ENCODE data around the gene TRHDE. TPM values are rescaled to one million over a fixed set of nuclear protein-coding genes. Genes with fewer than 3 reads are reported as not detected.

TRHDE gene
- total and polyA plus RNA-seq, 2 donors (not counting 3 experiments of a cell fraction or from before 2014, with no cell fraction given), result not detected

DNA sequence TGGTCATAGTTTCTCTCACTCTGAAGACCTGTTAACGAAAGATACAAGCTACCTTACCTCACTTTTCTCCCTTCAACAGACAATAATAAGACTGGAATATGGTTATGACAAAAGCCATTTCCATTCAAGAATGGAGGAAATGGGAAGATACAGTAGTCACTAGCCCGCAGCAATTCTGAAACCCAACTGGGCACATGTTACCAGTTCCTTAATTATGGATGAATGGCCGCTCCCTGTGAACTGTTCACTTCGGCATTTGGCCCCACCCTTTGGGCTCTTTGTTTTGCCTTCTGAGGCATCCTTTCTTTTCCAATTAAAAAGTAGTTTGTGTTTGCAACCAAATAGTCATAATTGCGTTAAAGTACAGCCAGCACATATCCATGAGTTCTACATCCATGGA lies 19.0 kb downstream of the TRHDE start:
- Histone ChIP-seq H3K4me3 (replicated peaks in 1 of 3; ENCODE audit: insufficient read depth in 1 of 3, low read depth in 1 of 3, low read length in 3 of 3) (no peak overlapping the region), H3K9ac (replicated peaks; ENCODE audit: extremely low read depth, insufficient read depth, low read length) (no peak overlapping the region), H3K9me3 (replicated peaks; ENCODE audit: control insufficient read depth, insufficient read depth, low read length) (peaks cover 4% of the 10 kb centered on the region), H3K27ac (ENCODE audit: insufficient read depth, low read depth, low read length) (no peak overlapping the region), H3K9me1 (replicated peaks; ENCODE audit: control insufficient read depth, extremely low read depth, insufficient read depth, low read length) (no peaks in the 10 kb centered on the region), H4K20me1 (replicated peaks; ENCODE audit: control insufficient read depth, extremely low read depth, insufficient read depth, low read length) (no peaks in the 10 kb centered on the region), H3K36me3 (ENCODE audit: control insufficient read depth in 2 of 2, extremely low read depth in 1 of 2, insufficient read depth in 2 of 2, low read length in 2 of 2) (no peaks in the 10 kb centered on the region), H2AFZ (ENCODE audit: low read depth, low read length) (no peak overlapping the region), H3K79me2 (ENCODE audit: control insufficient read depth, insufficient read depth, low read length) (no peaks in the 10 kb centered on the region), H3K27me3 (ENCODE audit: control insufficient read depth in 2 of 2, insufficient read depth in 2 of 2, low read length in 2 of 2) (no peaks in the 10 kb centered on the region), H3K4me2 (ENCODE audit: insufficient read depth, low read length) (no peak overlapping the region), H3K4me1 (ENCODE audit: control insufficient read depth, extremely low read depth, insufficient read depth, low read length) (no peaks in the 10 kb centered on the region)
- FAIRE-seq (no peak), DNase-seq (ENCODE audit: low read depth, low spot score) (no peak)
- BruUV-seq (replicated peaks), result no TSS peak
- CTCF ChIA-PET, result no interaction called here
- POLR2A ChIA-PET, result no interaction called here
- dilution Hi-C loops (cut with MboI; ENCODE audit: extremely low pct_ligation_motif_present, low sequenced_read_pairs), result no loop called here
- TF ChIP-seq POLR2A (IDR thresholded peaks at IDR 0.05; ENCODE audit: low read depth, low read length) (no peak), POLR2AphosphoS5 (IDR thresholded peaks at IDR 0.05; ENCODE audit: insufficient read depth, low read depth, low read length) (no peak), EZH2 (IDR thresholded peaks at IDR 0.05; ENCODE audit: borderline replicate concordance, low read depth, low read length, severe bottlenecking) (no peak), GATA2 (IDR thresholded peaks at IDR 0.05; ENCODE audit: insufficient read depth, insufficient read length, low read depth, low read length) (no peak), FOS (IDR thresholded peaks at IDR 0.05; ENCODE audit: borderline replicate concordance, insufficient read depth, low read length) (no peak), MYC (IDR thresholded peaks at IDR 0.05; ENCODE audit: low read depth, low read length) (no peak), JUN (IDR thresholded peaks at IDR 0.05; ENCODE audit: borderline replicate concordance, insufficient read depth, insufficient read length, low read depth) (no peak)
- TF ChIP-seq, protein P1, sequence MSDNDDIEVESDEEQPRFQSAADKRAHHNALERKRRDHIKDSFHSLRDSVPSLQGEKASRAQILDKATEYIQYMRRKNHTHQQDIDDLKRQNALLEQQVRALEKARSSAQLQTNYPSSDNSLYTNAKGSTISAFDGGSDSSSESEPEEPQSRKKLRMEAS (IDR thresholded peaks at IDR 0.05; ENCODE audit: insufficient read depth, insufficient read length), result no peak
- TF ChIP-seq, protein P2, sequence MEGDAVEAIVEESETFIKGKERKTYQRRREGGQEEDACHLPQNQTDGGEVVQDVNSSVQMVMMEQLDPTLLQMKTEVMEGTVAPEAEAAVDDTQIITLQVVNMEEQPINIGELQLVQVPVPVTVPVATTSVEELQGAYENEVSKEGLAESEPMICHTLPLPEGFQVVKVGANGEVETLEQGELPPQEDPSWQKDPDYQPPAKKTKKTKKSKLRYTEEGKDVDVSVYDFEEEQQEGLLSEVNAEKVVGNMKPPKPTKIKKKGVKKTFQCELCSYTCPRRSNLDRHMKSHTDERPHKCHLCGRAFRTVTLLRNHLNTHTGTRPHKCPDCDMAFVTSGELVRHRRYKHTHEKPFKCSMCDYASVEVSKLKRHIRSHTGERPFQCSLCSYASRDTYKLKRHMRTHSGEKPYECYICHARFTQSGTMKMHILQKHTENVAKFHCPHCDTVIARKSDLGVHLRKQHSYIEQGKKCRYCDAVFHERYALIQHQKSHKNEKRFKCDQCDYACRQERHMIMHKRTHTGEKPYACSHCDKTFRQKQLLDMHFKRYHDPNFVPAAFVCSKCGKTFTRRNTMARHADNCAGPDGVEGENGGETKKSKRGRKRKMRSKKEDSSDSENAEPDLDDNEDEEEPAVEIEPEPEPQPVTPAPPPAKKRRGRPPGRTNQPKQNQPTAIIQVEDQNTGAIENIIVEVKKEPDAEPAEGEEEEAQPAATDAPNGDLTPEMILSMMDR (IDR thresholded peaks at IDR 0.05; ENCODE audit: extremely low read depth in 1 of 2, insufficient read depth in 1 of 2, low read depth in 1 of 2, low read length in 2 of 2), result no peak
- intact Hi-C loops (cut with micrococcal nuclease), result no loop called here
